Measurements from ENCODE around the gene OR2V1.

- TF ChIP-seq CTCF (IDR thresholded peaks at IDR 0.05 in 4 of 5, conservative IDR thresholded peaks at IDR 0.05 in 1 of 5) = no peak
- no peak for TF ChIP-seq POLR2A (IDR thresholded peaks at IDR 0.05)
Observed at GRCh38 chr5:181088289-181088688, 42.7 kb downstream of the OR2V1 start.
